HG02938 (cell line): ENCODE measurements around the gene RASGRP1.

Experiments
- ATAC-seq: cut with Tn5 transposase; IDR thresholded peaks from one replicate; pipeline ENCODE4 v1.9.1; 2021; ENCODE audit warnings: mild to moderate bottlenecking, moderate library complexity; ENCODE audit not compliant: unreplicated experiment

RASGRP1 gene

GRCh38 chr15:38576837-38577236, 12.2 kb upstream of the RASGRP1 start:
- no peak for ATAC-seq

- ATAC-seq: no peak
These were observed 11.6 kb upstream of the RASGRP1 start for GRCh38 chr15:38576261-38576660.

- no peak for ATAC-seq
These were observed 665 bp upstream of the RASGRP1 start for GRCh38 chr15:38565287-38565670.

GRCh38 chr15:38563723-38564519, 693 bp downstream of the RASGRP1 start:
- peak; percentile 52 for ATAC-seq

GRCh38 chr15:38562278-38562677, 2.3 kb downstream of the RASGRP1 start:
- ATAC-seq: no peak

GRCh38 chr15:38560456-38560926, 4.1 kb downstream of the RASGRP1 start:
- peak; percentile 34 for ATAC-seq

- ATAC-seq: no peak
These were observed 4.8 kb downstream of the RASGRP1 start for GRCh38 chr15:38559636-38560307.

GRCh38 chr15:38559131-38559530, 5.5 kb downstream of the RASGRP1 start:
- ATAC-seq: no peak

GRCh38 chr15:38558372-38559059, 6.1 kb downstream of the RASGRP1 start:
- no peak for ATAC-seq

- ATAC-seq: no peak
These were observed 6.7 kb downstream of the RASGRP1 start for GRCh38 chr15:38557921-38558320.

GRCh38 chr15:38555686-38556334, 8.8 kb downstream of the RASGRP1 start:
- no peak for ATAC-seq

GRCh38 chr15:38554354-38554753, 10.3 kb downstream of the RASGRP1 start:
- ATAC-seq: no peak

GRCh38 chr15:38553071-38553470, 11.5 kb downstream of the RASGRP1 start:
- ATAC-seq: no peak

- ATAC-seq: no peak
These were observed 12.6 kb downstream of the RASGRP1 start for GRCh38 chr15:38551720-38552648.

GRCh38 chr15:38549222-38549621, 15.4 kb downstream of the RASGRP1 start:
- ATAC-seq: no peak

- ATAC-seq: no peak
These were observed 17.2 kb downstream of the RASGRP1 start for GRCh38 chr15:38547255-38547997.

- no peak for ATAC-seq
These were observed 19.4 kb downstream of the RASGRP1 start for GRCh38 chr15:38545179-38545578.

GRCh38 chr15:38541026-38541425, 23.6 kb downstream of the RASGRP1 start:
- ATAC-seq: no peak

GRCh38 chr15:38540510-38540909, 24.1 kb downstream of the RASGRP1 start:
- ATAC-seq: no peak

- no peak for ATAC-seq
These were observed 25.6 kb downstream of the RASGRP1 start for GRCh38 chr15:38539008-38539343.
